PC-3 (cell line): ENCODE measurements around the gene USP25. TPM values are rescaled to one million over a fixed set of nuclear protein-coding genes. Genes with fewer than 3 reads are reported as not detected.

Experiments
- ATAC-seq: fragments of 200-7000 bp; cut with Tn5 transposase; 2 replicates; pipeline ENCODE4 v1.9.1; 2020; ENCODE audit warnings: mild to moderate bottlenecking, moderate library complexity
- BruUV-seq: library from RNA; stranded (reverse); fragments of 400-500 nt; replicated peaks from 2 replicates; lab custom pipeline; 2021; lab: Mats Ljungman, UMichigan
- CTCF ChIA-PET: fragments of 300-600 bp; sonication (Branson Sonifier 250); formaldehyde crosslinking; loops from one replicate; lab custom pipeline; 2022; ENCODE audit warnings: antibody characterized with exemption; lab: Charles Lee
- POLR2A ChIA-PET: fragments of 300-600 bp; sonication (Branson Sonifier 250); formaldehyde crosslinking; loops from one replicate; lab custom pipeline; 2022; ENCODE audit warnings: antibody characterized with exemption; ENCODE audit not compliant: unreplicated experiment; lab: Charles Lee
- DNase-seq: peaks from one replicate; pipeline ENCODE4 v3.0.0-alpha.2; 2015
- H2AFZ ChIP-seq: fragments of 300-600 bp; sonication (generic); 2 replicates; pipeline ENCODE4 v1.6.0; 2016; ENCODE audit warnings: antibody characterized with exemption, low read length
- H3F3A ChIP-seq: fragments of 300-600 bp; sonication (generic); one replicate; pipeline ENCODE4 v1.6.0; 2017; ENCODE audit warnings: antibody characterized with exemption, low read length, control low read depth, mild to moderate bottlenecking; ENCODE audit not compliant: unreplicated experiment
- H3K27ac ChIP-seq: fragments of 300-600 bp; sonication (generic); 2 replicates; pipeline ENCODE4 v1.5.1; 2016; ENCODE audit warnings: mild to moderate bottlenecking, low read length
- H3K27me3 ChIP-seq: fragments of 300-600 bp; sonication (generic); 2 replicates; pipeline ENCODE4 v1.6.1; 2016; ENCODE audit warnings: low read length, mixed read lengths
- H3K36me3 ChIP-seq: fragments of 300-600 bp; sonication (generic); 2 replicates; pipeline ENCODE4 v1.6.1; 2016; ENCODE audit warnings: low read depth, mixed run types, low read length, mixed read lengths
- H3K4me1 ChIP-seq: fragments of 300-600 bp; sonication (generic); 2 replicates; pipeline ENCODE4 v1.5.1; 2016; ENCODE audit warnings: low read length; ENCODE audit not compliant: insufficient read depth
- H3K4me2 ChIP-seq: fragments of 300-600 bp; sonication (generic); 2 replicates; pipeline ENCODE4 v1.6.0; 2016; ENCODE audit warnings: low read length
- H3K4me3 ChIP-seq: fragments of 300-600 bp; sonication (generic); 2 replicates; pipeline ENCODE4 v1.5.1; 2016; ENCODE audit warnings: mild to moderate bottlenecking, low read length, mixed read lengths
- H3K79me2 ChIP-seq: fragments of 300-600 bp; sonication (generic); 2 replicates; pipeline ENCODE4 v1.6.1; 2017; ENCODE audit warnings: low read length, mixed read lengths
- H3K9ac ChIP-seq: fragments of 300-600 bp; sonication (generic); 2 replicates; pipeline ENCODE4 v1.6.0; 2016; ENCODE audit warnings: mild to moderate bottlenecking, low read length
- H3K9me2 ChIP-seq: fragments of 300-600 bp; sonication (generic); replicated peaks from 2 replicates; pipeline ENCODE4 v1.6.1; 2016; ENCODE audit warnings: mixed run types, low read length, mixed read lengths
- H3K9me3 ChIP-seq: fragments of 300-600 bp; sonication (generic); 2 replicates; pipeline ENCODE4 v1.6.1; 2016; ENCODE audit warnings: low read length, mixed read lengths
- H4K20me1 ChIP-seq: fragments of 300-600 bp; sonication (generic); 2 replicates; pipeline ENCODE4 v1.6.1; 2016; ENCODE audit warnings: low read length, mixed read lengths
- CTCF ChIP-seq: fragments of 300-600 bp; sonication (generic); conservative IDR thresholded peaks from 2 replicates; pipeline ENCODE4 v1.5.1; 2017; ENCODE audit warnings: antibody characterized with exemption, low read depth, mild to moderate bottlenecking, low read length
- EZH2 ChIP-seq: fragments of 300-600 bp; sonication (generic); IDR thresholded peaks from one replicate; pipeline ENCODE4 v1.6.1; 2017; ENCODE audit warnings: antibody characterized with exemption, mild to moderate bottlenecking, low read length; ENCODE audit not compliant: unreplicated experiment
- EZH2phosphoT487 ChIP-seq: fragments of 300-600 bp; sonication (generic); IDR thresholded peaks from 2 replicates; pipeline ENCODE4 v1.6.1; 2018; ENCODE audit warnings: mild to moderate bottlenecking, antibody characterized with exemption, low read length, borderline replicate concordance
- intact Hi-C: fragments of 100-400 bp; cut with micrococcal nuclease; formaldehyde crosslinking; loops from 2 replicates; pipeline ENCODE4 v1.9.0; 2023
- total RNA-seq: library from RNA; depleted of rRNA; stranded (reverse); fragments of >200 nt; gene quantifications from 2 replicates; pipeline ENCODE4 v1.2.3, GENCODE V29; 2014

USP25 gene
- total RNA-seq, 1 experiment from 2014 or later, result 54.4 TPM

GRCh38 chr21:15860541-15860940 lies 130.8 kb downstream of the USP25 start:
- no peak overlapping the region for H3K4me3 ChIP-seq
- no peak for DNase-seq
- H3K4me2 ChIP-seq, result no peak overlapping the region
- H3F3A ChIP-seq, result no peaks in the 10 kb centered on the region
- H4K20me1 ChIP-seq, result no peaks in the 10 kb centered on the region
- BruUV-seq, result no TSS peak
- H3K36me3 ChIP-seq, result peaks cover 9% of the 10 kb centered on the region; the same call in 1 of the 2 replicates
- ATAC-seq, result no peak
- POLR2A ChIA-PET, result no interaction called here
- no peaks in the 10 kb centered on the region for H3K9me3 ChIP-seq
- no peaks in the 10 kb centered on the region for H3K79me2 ChIP-seq
- no peak overlapping the region for H3K9ac ChIP-seq
- no peak for TF ChIP-seq EZH2phosphoT487
- no peak overlapping the region for H3K27ac ChIP-seq
- no peaks in the 10 kb centered on the region for H3K9me2 ChIP-seq
- intact Hi-C loops, result no loop called here
- CTCF ChIA-PET, result no interaction called here
- H3K27me3 ChIP-seq, result no peaks in the 10 kb centered on the region
- no peak overlapping the region for H2AFZ ChIP-seq
- no peaks in the 10 kb centered on the region for H3K4me1 ChIP-seq

DNA sequence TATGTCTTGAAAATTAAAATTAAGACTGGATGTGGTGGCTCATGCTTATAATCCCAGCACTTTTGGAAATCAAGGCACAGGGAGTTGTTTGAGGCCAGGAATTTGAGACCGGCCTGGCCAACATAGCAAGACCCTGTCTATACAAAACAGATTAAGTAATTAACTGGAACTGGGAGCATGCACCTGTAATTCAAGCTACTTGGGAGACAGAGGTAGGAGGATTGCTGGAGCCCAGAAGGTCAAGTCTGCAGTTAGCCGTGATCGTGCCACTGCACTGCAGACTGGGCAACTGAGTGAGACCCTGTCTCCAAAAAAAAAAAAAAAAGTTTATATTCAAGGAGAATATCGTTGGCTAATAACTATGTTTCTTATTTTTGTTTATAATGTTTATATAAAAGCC lies 139.2 kb downstream of the USP25 start:
- Histone ChIP-seq H3K36me3 (peaks cover 28% of the 10 kb centered on the region), H4K20me1 (no peaks in the 10 kb centered on the region), H3K4me1 (peaks cover 5% of the 10 kb centered on the region), H3K79me2 (no peaks in the 10 kb centered on the region), H3F3A (no peaks in the 10 kb centered on the region), H3K9me2 (no peaks in the 10 kb centered on the region), H3K27me3 (no peaks in the 10 kb centered on the region), H3K4me3 (no peak overlapping the region), H3K9ac (no peak overlapping the region), H2AFZ (no peak overlapping the region), H3K4me2 (no peak overlapping the region), H3K9me3 (no peaks in the 10 kb centered on the region), H3K27ac (no peak overlapping the region)
- no TSS peak for BruUV-seq
- no peak for TF ChIP-seq EZH2
- no peak for TF ChIP-seq CTCF
- TF ChIP-seq EZH2phosphoT487, result no peak
- CTCF ChIA-PET, result no interaction called here
- intact Hi-C loops, result no loop called here
- ATAC-seq, result no peak
- POLR2A ChIA-PET, result interaction anchor here (0.5 kb wide), 1 partner anchor 97 kb away, joined by 7 read pairs; no protein-coding TSS in a partner anchor
- no peak for DNase-seq

DNA sequence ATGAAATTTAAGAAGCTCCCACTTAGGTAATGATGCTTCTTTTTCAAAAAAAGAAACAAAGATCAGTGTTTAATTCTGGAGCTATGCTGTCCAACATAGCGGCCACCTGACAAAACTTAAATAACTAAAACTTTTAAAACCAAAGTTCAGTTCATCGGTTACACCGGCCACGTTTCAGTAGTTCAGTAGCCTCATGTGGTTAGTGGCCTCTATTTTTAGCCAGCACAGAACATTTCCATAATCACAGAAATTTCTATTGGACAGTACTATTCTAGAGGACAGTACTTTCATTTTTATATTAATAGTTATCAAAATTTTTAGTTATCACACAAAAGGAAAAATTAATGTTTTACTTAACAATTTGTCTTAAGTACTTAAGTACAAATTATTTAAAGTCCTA lies 141.0 kb downstream of the USP25 start:
- DNase-seq (no peak), ATAC-seq (no peak)
- H3K4me1 ChIP-seq, result peaks cover 24% of the 10 kb centered on the region
- intact Hi-C loops, result no loop called here
- peaks cover 4% of the 10 kb centered on the region for H3F3A ChIP-seq
- H3K4me3 ChIP-seq, result no peak overlapping the region
- H4K20me1 ChIP-seq, result no peaks in the 10 kb centered on the region
- no peak overlapping the region for H2AFZ ChIP-seq
- H3K9me3 ChIP-seq, result no peaks in the 10 kb centered on the region
- no peak overlapping the region for H3K4me2 ChIP-seq
- H3K9ac ChIP-seq, result no peak overlapping the region
- ChIA-PET CTCF (no interaction called here), POLR2A (no interaction called here)
- H3K36me3 ChIP-seq, result peaks cover 25% of the 10 kb centered on the region
- H3K9me2 ChIP-seq, result no peaks in the 10 kb centered on the region
- TF ChIP-seq EZH2 (no peak), EZH2phosphoT487 (no peak), CTCF (no peak)
- H3K27ac ChIP-seq, result no peak overlapping the region
- H3K79me2 ChIP-seq, result no peaks in the 10 kb centered on the region
- no peaks in the 10 kb centered on the region for H3K27me3 ChIP-seq
- BruUV-seq, result no TSS peak
